ENCODE data around the gene SPDEF.

The SPDEF gene

DNA sequence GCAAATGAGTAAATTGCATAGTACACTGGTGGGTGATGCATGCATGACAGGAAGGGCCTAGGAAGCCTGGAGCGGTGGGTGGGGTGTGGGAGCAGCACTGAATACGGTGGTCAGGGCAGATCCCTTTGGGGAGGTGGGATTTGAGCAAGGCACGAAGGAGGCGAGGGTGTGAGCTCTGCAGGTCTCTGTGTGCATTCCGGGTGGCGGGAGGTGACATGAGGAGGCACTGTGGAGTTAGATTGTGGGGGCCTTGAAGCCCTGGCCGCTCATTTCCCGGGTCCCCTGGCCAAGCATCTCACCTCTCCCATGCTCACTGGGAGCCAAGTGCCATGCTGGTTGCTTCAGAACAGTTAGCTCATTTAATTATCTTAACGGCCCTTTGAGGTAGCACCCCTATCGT, 6.2 kb upstream of the SPDEF start:
- no peak for DNase-seq

DNA sequence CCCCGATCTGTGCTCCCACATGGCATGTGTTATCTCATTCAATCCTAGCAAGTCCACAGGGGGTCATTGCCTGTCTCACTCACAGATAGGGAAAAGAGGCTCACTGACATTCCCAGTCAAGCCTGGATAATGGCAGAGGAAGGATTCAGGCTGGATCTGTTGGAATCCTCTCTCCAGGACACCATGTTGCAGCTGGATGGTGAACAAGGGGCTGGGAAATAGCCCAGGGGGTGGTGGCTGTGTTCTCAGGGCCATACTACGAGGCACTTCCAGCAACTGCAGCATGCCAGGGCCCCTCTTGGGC, 5.0 kb upstream of the SPDEF start:
- DNase-seq: no peak

DNA sequence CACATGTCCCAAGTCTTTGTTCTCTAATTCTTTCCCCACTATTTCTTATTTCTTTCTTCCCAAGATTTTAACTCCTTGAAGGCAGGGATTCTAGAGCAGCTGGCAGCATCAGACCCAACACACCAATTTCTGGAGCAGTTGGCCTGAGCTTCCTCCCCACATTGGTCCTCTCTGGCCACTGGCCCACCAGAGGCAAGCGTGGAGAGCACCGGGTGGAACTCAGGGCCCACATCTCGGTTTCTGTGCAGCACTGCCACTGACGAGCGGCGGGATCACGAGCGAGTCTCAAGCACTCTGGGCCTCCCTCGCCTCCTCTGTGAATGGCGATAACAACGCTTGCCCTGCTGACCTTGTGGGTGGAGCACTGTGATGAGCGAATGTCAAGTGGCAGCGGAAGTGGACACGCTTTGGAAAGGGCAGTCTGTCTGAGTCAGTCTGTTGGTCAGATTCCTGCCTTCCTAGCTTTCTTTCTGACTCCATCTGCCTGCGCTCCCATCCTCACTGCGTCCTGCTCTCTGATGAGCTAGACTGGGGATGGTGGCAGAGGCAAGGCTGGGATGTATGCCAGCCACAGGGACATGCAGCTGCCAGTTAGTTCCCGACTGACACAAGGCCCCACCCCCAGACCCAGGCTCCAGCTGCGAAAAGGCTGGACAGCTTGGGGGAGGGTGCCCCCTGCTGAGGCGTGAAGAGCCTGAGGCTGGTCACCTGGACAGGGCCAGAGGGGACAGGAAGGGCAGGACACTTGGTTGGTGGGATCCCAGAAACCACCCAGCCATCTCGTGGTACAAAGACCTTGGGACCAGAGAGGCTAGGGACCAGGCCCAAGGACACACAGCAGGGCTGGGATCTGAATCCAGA, 4.5 kb upstream of the SPDEF start:
- no peak for DNase-seq

DNA sequence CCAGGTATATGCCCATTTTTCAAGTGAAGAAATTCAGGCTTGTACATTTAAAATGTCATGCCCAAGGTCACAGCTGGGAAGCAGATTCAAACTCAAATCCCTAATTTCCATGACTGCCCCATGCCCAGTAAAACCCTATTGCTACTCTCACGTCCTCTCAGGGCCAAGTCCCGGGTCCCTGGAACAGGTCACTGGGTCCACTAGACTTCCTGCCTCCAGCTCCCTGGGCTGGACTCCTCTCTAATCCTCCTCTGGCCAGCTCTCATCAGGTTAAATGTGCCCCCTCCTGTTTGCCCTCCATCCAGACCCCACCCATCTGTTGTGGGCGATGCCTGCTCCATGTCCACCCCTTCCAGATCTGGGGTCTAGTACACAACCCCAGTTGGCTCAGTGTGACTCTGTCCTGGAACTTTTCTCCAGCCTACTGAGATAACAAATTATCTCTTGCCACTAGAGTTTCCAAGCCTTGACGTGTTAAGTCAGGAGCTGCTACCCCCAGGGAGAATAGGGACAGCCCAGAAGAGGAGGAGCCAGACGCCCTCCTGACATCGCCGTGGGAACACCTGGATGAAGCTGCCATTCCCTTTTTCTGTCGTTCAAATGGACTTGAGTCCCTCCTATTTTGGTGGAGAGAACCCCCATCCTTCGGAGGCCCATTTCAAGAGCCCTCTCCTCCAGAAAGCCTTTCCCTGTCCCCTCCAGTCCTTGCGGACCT, 3.7 kb upstream of the SPDEF start:
- DNase-seq: no peak

DNA sequence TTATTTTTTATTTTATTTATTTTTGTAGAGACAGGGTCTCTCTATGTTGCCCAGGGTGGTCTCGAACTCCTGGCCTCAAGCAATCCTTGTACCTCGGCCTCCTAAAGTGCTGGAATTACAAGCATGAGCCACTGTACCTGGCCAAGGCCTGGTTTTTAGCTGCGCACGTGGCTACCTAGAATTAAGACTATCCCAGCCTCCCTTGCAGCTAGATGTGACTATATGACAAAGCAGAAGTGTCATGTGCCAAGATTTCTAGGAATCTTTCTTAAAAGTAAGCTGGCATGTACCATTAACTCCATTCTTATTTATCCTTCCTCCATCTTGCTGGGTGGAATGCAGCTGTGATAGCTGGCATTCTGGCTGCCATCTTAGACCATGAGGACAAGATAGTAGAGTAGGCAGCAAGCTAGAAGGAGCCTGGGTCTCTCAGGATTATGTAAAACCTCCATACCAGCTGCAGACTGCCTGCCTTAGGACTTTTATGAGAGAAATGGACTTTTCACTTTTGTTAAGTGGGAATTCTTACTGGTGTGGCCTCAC, 2.1 kb upstream of the SPDEF start:
- DNase-seq: no peak

DNA sequence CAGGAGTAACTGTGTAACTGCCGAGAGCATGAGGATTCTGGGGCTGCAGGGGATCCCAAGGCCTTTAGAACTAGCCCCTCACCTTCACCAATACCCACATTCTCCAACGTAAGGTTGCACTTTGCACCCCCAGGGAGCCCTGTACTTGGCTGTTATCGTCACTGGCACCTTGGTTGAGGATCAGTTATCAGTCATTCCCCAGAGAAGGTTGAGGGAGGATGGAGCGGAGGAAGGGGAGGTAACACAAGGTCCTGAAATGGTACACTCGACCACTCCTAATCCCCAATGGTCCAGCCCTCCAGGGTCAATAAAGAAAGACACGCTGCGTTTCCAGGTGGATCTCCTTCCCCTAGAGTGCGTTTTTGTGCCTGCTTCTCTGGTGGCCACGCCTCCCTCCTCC, 1.1 kb upstream of the SPDEF start:
- DNase-seq: no peak

DNA sequence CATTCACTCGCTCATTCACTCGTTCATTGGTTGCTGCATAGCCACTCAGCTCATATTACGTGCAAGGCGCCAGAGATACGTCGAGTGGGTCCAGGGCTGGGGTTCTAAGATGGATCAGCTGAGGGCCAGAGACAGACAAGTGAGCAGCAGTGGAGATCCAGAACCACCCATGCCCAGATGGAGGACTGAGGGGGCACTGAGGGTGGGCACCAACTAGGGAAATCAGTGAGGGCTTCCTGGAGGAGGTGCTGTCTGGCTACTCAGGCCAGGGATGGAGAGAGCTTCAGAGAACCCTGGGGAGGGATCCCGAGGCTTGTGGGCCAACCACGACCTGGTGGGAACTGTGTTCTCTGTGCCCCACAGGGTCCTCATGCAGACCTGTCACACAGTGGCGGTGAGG, 364 bp upstream of the SPDEF start:
- DNase-seq: no peak

DNA sequence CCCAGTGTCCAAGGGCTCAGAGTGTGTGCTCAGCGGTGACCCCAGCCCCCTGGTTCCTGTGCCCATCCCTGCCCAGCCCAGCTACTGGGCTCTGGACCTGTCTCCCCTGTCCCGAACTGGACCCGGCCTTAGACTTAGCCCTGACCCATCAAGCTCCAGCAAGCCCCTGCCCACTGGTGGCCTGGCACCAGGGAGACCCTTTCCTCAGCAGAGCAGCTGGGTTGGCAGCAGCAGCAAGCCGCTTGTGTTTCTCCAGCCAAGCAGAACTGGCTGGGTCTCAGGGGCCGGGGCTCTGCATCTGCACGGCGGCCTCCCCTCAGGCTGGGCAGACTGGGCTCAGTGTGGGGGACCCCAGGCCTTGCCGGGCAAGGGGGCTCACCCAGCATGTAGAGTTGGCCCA, 801 bp downstream of the SPDEF start:
- no peak for DNase-seq

DNA sequence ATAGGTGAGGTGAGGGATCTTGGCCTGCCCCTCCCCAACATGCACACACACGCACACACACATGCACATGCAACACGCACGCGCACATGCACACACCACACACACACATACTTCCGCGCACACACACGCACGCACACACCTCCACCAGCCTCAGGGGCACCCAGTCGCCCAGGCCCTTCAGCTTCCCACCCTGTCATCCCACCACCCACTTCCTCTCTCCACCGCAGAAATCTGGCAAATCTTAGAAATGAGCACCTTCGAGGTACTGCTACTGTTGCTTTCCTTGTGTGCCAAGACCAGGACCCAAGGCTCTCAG, 1.2 kb downstream of the SPDEF start:
- no peak for DNase-seq

DNA sequence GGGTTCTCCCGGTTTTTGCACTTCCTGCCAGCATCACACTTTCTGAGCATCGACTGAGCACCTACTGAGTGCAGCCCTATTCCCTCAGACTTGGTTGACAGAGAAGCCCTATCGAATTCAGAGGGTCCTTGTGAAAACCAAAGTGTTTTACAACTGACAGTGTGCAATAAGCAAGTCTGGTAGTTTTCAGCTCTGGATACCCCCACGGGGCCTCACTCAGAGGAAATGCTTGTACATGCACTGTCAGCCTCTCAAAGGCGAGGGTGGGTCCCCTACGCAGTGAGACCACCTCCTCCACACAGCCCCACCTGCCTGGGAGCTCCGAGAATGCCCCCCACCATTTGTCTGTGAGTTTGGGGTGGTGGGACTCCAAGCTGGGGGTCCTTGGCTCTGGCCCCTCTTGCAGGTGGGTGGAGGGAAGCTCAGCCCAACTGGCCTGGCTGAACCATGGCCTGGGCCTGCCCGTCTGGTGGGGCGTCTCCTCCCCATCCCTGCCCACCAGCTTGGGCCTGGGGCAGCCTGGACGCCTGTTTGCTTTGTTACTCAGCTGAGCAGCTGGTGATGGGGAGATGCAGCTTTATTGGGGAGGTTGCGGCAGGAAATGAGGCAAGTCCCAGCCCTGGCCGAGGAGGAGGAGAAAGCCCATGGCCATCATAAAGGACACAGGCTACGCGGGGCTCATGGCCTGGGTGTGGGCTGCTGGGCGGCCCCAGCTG, 1.7 kb downstream of the SPDEF start:
- DNase-seq: no peak

DNA sequence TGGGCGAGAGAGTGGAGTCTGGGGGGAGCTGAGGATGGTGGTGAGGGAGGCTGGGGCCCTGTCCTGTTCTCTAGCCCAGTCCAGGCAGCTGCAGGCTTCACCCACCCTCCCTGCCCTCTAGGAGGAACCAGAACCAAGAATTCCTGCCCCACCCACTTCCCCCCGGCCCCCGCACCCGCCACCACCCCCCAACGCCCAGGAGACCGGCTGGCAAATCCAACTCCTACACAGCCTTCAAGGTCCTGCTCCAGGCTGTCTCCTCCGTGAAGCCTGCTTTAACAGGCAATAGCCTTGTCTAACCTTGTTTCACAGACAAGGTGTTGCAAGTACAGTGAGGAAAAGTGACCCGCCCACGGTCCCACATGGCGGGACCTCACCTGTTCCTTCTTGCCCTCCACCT, 2.4 kb downstream of the SPDEF start:
- DNase-seq: no peak

DNA sequence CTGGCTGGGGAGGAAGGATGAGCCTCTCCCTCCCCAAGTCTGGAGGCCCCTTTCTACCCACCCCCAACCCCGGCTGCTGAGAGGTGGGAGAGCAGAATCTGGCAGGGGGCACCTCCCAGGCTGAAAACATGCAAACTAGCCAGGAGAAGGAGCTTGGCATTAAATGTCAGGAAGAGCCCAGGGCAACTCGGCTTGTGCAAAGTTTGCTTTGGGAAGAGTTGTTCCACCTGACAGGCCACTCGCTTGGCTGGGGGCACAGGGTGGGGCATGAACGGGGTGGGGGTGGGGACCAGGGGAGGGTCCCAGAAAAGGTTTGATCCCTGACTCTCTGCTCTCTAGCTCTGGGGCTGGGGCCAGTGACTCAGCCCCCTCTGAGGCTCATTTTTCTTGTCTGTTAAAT, 3.0 kb downstream of the SPDEF start:
- no peak for DNase-seq

DNA sequence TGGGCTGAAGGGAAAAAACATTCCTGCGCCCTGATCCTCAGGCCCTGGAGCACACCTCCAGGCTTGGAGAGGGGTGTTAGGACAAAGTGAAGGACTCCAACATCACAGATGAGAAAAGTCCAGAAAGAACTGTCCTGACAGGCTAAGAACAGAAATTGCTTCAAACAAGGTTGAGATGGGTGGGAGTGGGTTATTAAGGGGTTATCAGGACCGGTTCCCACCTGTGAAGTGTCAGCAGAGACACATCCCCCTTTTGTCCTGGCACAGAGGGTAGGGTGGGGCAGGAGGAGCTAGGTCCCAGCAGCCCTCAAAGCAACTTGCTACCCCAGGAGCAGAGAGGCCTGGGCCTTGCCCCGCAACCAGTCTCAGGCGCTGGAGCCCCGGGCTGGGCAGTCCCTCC, 3.5 kb downstream of the SPDEF start:
- DNase-seq: no peak

DNA sequence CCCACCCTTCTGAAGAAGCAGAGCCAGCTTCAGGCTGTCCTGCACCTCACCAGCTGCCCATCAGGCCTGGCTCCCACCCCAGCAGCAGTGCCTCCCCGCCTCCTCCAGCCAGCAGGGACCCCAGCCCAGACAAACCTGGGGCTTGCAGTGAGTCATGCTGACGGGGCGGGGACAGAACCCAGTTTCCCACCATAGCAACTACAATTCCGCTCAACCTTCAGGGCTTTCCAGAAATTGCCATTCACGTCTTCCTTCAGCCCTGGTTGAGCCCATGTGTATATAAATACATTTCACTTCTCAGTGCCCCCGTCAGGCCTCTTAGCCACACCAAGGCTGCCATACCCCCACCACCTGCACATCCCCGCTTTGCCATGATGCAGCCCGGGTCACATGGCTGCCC, 4.4 kb downstream of the SPDEF start:
- no peak for DNase-seq

DNA sequence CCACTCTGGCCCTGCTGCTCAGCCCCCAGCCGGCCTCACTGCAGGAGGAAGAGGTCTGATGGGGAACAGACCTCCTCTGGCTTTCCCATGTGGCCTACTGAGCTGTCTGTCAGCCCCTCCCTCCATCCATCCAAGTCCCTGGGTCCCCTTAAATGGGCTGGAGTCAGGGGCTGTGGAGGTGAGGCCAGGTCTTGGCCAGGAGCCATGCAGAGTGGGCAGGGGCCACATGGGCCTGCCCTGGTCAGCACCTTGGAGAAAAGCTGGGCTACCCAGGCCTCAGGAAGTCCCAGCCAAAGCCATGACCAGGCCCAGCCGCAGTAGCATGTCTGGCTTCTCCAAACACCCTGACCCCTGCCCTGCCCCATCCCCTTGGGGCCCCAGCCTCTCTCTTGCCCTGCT, 6.3 kb downstream of the SPDEF start:
- no peak for DNase-seq

DNA sequence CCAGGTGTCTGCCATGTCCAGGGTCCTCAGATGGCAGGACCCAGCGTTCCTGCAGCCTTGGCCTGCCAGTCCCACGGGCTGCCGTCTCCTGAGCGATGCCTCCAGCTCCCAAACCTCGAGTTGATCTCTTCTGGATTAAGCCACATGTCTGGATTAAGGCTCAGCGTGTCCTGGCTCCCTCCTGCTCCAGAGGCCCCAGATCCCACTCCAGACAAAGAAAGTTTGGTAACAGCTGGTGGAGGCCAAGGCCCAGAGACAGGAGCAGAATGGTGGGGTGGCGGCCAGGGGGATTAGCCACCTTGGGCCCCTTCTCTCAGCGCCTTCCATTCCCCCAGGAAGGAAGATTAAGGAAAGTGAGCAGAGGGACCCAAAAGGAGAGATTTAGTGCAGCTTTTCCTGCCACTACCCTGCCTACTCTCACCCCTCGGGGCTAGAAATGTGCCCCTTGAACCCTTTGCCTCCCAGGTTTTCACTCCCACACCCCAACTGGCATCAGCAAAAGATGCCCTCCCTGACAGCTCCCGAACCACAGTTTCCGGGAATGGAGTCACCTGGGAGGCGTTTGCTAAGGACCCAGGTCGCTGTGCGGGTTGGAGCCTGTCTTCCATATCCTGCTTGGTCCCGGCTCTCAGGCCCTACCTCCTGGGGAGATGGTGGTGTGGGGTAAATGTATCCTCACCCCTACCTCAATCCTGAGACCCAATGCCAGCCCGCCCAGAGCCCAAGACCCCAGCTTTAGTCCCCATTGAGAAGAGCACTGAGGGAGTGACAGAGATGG, 6.9 kb downstream of the SPDEF start:
- DNase-seq: no peak

DNA sequence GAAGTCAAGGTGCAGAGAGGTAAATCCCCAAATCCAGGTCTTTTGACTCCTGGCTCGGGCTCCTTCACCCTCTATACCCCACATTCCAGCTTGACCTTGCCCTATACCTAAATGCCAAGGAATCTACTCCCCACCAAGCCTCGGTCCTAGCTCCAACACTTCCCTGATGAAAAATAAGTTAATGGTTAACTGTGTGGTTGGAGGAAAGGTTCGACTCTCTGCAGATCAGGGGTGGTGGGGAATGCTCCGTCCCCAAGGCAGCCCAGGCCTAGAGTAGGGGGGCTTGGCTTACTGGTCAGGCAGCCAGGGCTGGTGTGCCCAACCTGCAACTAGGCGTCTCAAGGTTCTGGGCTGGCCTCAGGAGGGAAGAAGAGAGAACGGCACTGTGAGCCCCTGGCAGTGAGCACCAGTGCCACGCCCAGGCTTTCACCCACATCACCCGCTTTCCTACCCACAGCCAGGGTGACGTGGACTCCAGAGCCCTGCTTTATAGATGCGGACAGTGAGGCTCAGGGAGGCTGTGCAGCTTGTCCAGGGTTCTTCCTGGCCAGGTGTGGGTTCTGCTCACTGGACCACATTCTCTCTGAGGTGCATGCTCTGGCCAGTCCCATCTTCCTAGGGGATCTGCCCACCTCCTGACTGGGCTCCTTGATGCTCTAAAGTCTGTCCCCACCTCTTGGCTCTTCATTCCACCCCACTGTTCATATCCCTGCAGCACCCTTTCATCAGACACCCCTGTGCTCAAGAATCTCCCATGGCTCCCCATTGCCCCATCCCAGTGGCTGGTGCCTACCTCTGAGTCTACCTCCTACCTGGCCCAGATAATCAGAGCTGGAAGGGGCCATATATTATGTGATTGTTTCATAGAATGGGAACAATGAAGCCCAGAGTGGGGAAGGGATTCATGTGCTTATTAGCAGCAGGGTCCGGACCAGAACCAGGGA, 8.2 kb downstream of the SPDEF start:
- no peak for DNase-seq

DNA sequence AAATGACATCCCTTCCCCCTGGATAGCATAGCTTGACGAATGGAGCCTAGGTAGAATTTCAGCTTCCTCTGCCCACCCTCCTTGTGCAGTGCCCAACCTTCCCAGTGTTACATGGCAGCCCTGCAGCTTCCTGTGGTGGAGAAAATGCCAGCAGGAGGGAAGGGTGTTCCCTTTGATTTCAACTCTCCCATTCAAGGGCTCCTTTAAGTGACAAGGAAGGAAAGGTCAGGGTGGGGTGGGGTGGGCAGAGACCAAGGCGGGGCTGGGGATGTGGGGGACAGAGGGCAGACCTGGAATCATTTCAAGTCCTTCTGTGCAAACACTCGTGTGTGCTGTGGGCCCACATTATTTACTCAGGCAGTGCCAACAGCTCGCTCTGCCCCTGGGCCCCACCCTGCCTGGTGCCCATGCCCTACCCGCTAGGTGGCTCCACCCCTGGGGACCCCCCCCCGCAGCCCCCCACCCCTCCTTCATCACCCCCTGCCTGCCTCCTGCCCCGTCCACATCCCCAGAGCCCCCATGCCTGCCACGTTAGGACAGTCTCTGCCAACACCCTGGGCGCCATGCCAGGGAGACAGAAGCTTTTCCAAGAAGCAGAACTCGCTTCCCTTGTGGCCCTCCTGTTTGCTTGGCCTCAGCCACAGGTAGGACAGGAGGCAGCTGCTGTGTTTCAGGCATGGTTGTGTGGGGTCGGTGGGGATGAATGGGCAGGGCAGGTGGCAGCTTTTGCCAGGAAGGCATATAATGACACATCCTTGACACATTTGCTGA, 9.4 kb downstream of the SPDEF start:
- no peak for DNase-seq

DNA sequence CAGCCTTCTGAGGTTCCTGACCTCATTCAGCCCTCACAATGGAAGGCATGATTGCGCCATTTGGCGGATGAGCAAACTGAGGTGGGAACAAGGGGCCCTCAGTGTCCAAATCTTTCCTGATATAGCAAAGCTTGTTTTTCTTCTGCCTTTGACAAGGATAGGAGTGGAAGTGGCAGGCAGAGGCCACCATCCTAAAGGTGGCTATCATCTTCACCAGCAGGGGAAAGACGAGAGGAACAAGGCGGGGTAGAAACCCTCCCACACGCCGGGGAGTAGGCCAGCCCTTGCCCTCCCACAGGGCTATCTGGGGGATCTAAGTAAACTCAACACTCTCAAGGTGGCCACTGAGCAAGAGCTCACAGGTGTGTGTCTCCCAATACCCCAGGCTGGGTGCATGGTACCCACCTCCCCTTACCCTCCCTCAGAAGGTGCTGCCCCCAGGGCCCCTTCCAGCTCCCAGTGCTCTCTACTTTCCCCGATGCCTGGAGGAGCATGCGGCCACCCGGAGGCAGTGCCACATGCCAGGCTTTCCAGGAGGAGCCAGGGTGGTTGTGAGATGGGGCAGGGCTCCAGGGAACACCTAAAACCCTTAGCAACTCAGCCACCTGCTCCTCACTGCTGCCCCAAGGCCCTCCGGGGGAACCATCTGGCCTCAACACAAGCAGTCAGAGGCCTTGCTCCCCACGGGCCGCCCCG, 11.2 kb downstream of the SPDEF start:
- no peak for DNase-seq

DNA sequence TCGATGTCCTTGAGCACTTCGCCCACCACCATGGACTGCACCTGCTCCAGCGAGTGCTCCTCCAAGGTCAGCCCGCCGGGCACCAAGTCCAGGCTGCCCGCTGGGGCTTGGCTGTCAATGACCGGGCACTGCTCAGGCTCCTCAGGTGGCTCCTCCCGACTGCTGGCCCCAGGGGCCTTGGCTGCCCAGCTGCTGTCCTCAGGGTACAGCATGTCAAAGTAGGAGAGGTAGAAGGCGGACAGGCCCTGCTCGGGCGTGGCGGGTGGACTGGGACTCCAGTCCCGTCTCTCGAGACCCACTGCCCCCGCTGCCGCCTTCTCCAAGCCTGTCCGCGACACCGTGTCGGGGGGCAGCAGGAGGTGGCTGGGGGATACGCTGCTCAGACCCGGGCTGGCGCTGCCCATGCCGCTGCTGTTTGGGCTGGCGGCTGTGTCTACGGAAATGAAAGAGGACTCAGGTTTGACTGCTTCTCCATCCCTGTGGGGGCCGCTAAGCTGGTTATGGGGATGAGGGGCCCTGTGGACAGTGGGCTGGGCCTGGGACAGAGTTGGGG, 12.0 kb downstream of the SPDEF start:
- DNase-seq: no peak

Data from activated CD4-positive, alpha-beta T cell treated with anti-CD3 and anti-CD28 coated beads for 4 hours (primary cell).